Mesendoderm (in vitro differentiated cells): Measurements from ENCODE around the gene IKBIP.

Experiments
- DNase-seq: peaks from one replicate; pipeline ENCODE4 v3.0.0; 2013
- H2AK5ac ChIP-seq: 2 replicates; pipeline ENCODE4 v1.6.1; 2013; ENCODE audit warnings: low read length, inconsistent platforms
- H2BK120ac ChIP-seq: 2 replicates; pipeline ENCODE4 v1.6.1; 2013; ENCODE audit warnings: low read depth, mild to moderate bottlenecking, low read length, moderate library complexity, mixed read lengths
- H2BK15ac ChIP-seq: replicated peaks from 2 replicates; pipeline ENCODE4 v1.6.1; 2013; ENCODE audit warnings: low read depth, mild to moderate bottlenecking, moderate library complexity
- H2BK5ac ChIP-seq: 2 replicates; pipeline ENCODE4 v1.6.1; 2013; ENCODE audit warnings: low read length, inconsistent platforms
- H3K18ac ChIP-seq: 2 replicates; pipeline ENCODE4 v1.6.1; 2013; ENCODE audit warnings: mild to moderate bottlenecking, low read length, mixed read lengths
- H3K23ac ChIP-seq: one replicate; pipeline ENCODE4 v1.6.1; 2013; ENCODE audit warnings: low read length
- H3K27ac ChIP-seq: 2 replicates; pipeline ENCODE4 v1.5.1; 2013; ENCODE audit warnings: low read depth, mild to moderate bottlenecking, inconsistent platforms, low read length, moderate library complexity
- H3K27me3 ChIP-seq: 2 replicates; pipeline ENCODE4 v1.6.1; 2013; ENCODE audit warnings: low read length, control low read depth, mild to moderate bottlenecking, inconsistent platforms; ENCODE audit not compliant: insufficient read depth, poor library complexity
- H3K36me3 ChIP-seq: 2 replicates; pipeline ENCODE4 v1.6.1; 2013; ENCODE audit warnings: low read length, inconsistent platforms; ENCODE audit not compliant: control insufficient read depth, insufficient read depth
- H3K4ac ChIP-seq: one replicate; pipeline ENCODE4 v1.6.1; 2013; ENCODE audit warnings: low read depth, mild to moderate bottlenecking, low read length, moderate library complexity
- H3K4me1 ChIP-seq: 2 replicates; pipeline ENCODE4 v1.6.1; 2013; ENCODE audit warnings: low read depth, low read length, inconsistent platforms; ENCODE audit not compliant: control insufficient read depth
- H3K4me2 ChIP-seq: 2 replicates; pipeline ENCODE4 v1.6.1; 2013; ENCODE audit warnings: low read length
- H3K4me3 ChIP-seq: 2 replicates; pipeline ENCODE4 v1.5.1; 2013; ENCODE audit warnings: mild to moderate bottlenecking, low read length
- H3K56ac ChIP-seq: one replicate; pipeline ENCODE4 v1.6.1; 2013; ENCODE audit warnings: low read length
- H3K79me1 ChIP-seq: 2 replicates; pipeline ENCODE4 v1.6.1; 2013; ENCODE audit warnings: low read length, inconsistent platforms
- H3K79me2 ChIP-seq: 2 replicates; pipeline ENCODE4 v1.6.1; 2013; ENCODE audit warnings: mild to moderate bottlenecking, low read length; ENCODE audit not compliant: control insufficient read depth, insufficient read depth
- H3K9ac ChIP-seq: 2 replicates; pipeline ENCODE4 v1.6.1; 2013; ENCODE audit warnings: low read length, inconsistent platforms
- H4K5ac ChIP-seq: one replicate; pipeline ENCODE4 v1.6.1; 2013; ENCODE audit warnings: low read length
- H4K8ac ChIP-seq: one replicate; pipeline ENCODE4 v1.6.1; 2013; ENCODE audit warnings: low read depth, mild to moderate bottlenecking, control low read depth, low read length, moderate library complexity
- WGBS: extraction: QIAGEN DNeasy Blood & Tissue Kit; methylation state at CpG from one replicate; pipeline ENCODE4 v1.1.7; 2013; ENCODE audit warnings: low lambda C conversion rate, missing lambda C conversion rate; ENCODE audit not compliant: insufficient coverage; ENCODE audit errors: extremely low coverage; 5-methylcytosine and 5-hydroxymethylcytosine counted together

IKBIP gene

DNA sequence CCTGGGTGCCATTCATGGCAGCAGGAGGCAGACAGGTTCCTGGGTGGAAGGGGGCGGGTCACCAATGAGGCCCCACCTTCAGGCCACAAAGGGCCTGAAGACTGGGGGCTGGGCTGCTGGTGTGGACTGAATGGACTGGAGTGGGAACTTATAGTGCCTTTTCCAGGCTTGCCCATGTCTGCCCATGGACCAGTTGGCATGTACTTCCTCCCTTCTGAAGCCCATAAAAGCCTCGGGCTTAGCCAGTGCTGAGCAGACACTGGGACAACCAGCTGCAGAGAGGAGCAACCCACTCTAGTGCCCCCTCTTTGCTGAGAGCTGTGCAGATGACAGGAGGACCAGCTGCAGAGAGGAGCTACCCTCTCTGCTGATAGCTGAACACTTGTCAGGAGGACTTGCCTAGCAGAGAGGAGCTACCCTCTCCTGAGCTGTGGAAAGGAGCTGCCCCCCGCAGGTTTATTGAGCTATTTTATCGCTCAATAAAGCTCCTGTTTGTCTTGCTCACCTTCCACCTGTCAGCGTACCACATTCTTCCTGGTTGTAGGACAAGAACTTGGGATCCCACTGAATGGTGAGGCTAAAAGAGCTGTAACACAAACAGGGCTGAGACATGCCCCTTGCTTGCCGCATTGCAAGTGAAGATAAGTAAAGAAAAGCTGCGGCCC, 34.5 kb upstream of the IKBIP start:
- H3K36me3 ChIP-seq, result peaks cover 3% of the 10 kb centered on the region
- no peak overlapping the region for H3K27ac ChIP-seq
- no peak overlapping the region for H3K4ac ChIP-seq
- H3K4me1 ChIP-seq, result no peaks in the 10 kb centered on the region
- H3K79me1 ChIP-seq, result no peaks in the 10 kb centered on the region
- no peaks in the 10 kb centered on the region for H3K27me3 ChIP-seq
- no peak overlapping the region for H3K4me2 ChIP-seq
- H2AK5ac ChIP-seq, result no peak overlapping the region
- H2BK5ac ChIP-seq, result no peak overlapping the region
- H3K9ac ChIP-seq, result no peak overlapping the region
- no peaks in the 10 kb centered on the region for H3K79me2 ChIP-seq
- DNase-seq, result no peak
- H2BK120ac ChIP-seq, result no peak overlapping the region
- H4K8ac ChIP-seq, result no peak overlapping the region
- no peak overlapping the region for H3K4me3 ChIP-seq
- H3K18ac ChIP-seq, result no peak overlapping the region
- no peak overlapping the region for H3K23ac ChIP-seq
- H4K5ac ChIP-seq, result no peak overlapping the region
- no CpG with 5 or more reads among the region's 7 CpGs for WGBS
- H2BK15ac ChIP-seq, result no peak overlapping the region
- no peak overlapping the region for H3K56ac ChIP-seq

DNA sequence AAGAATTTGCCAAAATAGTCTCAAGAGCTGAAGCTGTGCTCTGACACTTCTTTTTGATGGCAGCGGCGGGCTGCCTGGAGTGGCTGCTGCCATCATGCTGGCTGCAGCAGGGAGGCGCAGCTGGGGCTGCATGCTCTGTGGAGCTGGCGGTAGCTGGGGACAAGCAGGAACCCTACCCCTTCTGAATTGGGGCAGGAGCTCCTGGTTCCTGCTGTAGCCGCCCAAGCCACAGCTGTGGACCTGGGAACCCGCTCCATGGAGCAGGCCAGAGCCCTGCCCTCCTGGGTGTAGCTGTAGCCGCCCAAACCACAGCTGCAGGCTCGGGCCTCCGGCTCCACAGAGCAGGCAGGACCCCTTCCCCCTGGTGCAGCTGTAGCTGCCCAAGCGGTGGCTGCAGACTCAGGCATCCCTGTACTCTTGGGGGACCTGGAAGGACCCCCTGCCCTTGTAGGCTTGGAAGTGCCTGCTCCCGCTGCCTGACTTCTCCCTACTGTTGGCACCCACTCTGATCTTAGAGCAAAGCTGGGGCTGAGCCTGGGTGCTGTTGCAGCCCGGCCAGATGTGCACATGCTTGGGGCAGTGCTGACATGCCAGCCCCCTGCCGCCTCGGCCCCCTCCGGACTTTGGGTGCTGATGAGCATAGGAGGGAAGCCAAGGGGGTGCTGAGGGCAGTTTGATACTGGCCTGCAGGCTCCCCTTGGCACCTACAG, 33.8 kb upstream of the IKBIP start:
- Histone ChIP-seq H3K4ac (no peak overlapping the region), H3K23ac (no peak overlapping the region), H2BK5ac (no peak overlapping the region), H3K36me3 (peaks cover 1% of the 10 kb centered on the region), H3K4me2 (no peak overlapping the region), H3K79me1 (no peaks in the 10 kb centered on the region), H3K4me3 (no peak overlapping the region), H3K56ac (no peak overlapping the region), H4K5ac (no peak overlapping the region), H4K8ac (no peak overlapping the region), H2BK15ac (no peak overlapping the region), H2AK5ac (no peak overlapping the region), H2BK120ac (no peak overlapping the region), H3K18ac (no peak overlapping the region), H3K79me2 (no peaks in the 10 kb centered on the region), H3K27ac (no peak overlapping the region), H3K4me1 (no peaks in the 10 kb centered on the region), H3K9ac (no peak overlapping the region), H3K27me3 (no peaks in the 10 kb centered on the region)
- no peak for DNase-seq
- WGBS, result no CpG with 5 or more reads among the region's 15 CpGs

DNA sequence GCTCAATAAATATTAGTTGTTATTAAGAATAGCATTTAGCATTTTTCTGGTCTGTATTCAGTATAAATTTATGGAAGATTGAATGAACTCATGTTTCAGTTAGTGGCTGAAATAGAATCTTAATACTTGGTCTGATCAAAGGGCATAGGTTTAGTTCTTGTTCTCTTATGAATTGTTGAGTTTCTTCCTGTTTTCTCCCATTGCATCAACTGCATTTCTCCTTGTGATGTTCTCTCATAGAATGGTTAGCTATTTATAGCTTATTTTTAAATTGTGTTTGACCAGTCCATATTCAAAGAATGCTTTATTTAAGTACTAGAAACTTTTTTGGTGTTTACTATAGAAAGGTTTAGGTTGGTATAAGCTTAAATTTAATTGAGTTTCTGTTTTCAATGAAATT, 30.3 kb upstream of the IKBIP start:
- Histone ChIP-seq H3K4me3 (no peak overlapping the region), H3K27ac (no peak overlapping the region), H3K4ac (no peak overlapping the region), H3K79me1 (no peaks in the 10 kb centered on the region), H3K18ac (no peak overlapping the region), H2BK5ac (no peak overlapping the region), H3K4me1 (no peaks in the 10 kb centered on the region), H3K79me2 (no peaks in the 10 kb centered on the region), H3K36me3 (no peaks in the 10 kb centered on the region), H4K8ac (no peak overlapping the region), H3K27me3 (no peaks in the 10 kb centered on the region), H2BK120ac (no peak overlapping the region), H2AK5ac (no peak overlapping the region), H2BK15ac (no peak overlapping the region), H4K5ac (no peak overlapping the region), H3K4me2 (no peak overlapping the region), H3K23ac (no peak overlapping the region), H3K9ac (no peak overlapping the region), H3K56ac (no peak overlapping the region)
- no peak for DNase-seq

DNA sequence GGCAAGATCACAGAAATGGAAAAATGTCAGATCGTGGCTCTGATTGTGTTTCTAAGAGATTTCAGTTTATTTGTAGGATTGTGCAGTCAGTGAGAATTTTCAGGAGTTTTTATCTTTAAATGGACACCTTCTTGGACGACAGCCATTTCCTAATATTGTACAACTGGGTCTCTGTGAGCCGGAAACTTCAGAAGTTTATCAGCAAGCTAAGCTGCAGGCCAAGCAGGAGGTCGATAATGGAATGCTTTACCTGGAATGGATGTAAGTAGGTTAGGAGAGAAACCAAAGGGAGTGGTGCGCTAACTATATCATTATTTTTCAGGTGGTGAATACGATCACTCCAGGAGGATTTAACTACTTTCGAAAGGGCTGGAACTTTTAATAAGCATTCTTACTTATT, 26.9 kb upstream of the IKBIP start:
- Histone ChIP-seq H3K27ac (no peak overlapping the region), H3K27me3 (no peaks in the 10 kb centered on the region), H3K23ac (no peak overlapping the region), H2BK120ac (no peak overlapping the region), H2BK15ac (no peak overlapping the region), H4K5ac (no peak overlapping the region), H2AK5ac (no peak overlapping the region), H3K4me3 (no peak overlapping the region), H3K79me2 (no peaks in the 10 kb centered on the region), H2BK5ac (no peak overlapping the region), H3K9ac (no peak overlapping the region), H3K56ac (no peak overlapping the region), H3K79me1 (no peaks in the 10 kb centered on the region), H3K36me3 (no peaks in the 10 kb centered on the region), H4K8ac (no peak overlapping the region), H3K4me1 (no peaks in the 10 kb centered on the region), H3K4me2 (no peak overlapping the region), H3K18ac (no peak overlapping the region), H3K4ac (no peak overlapping the region)
- WGBS, result no CpG with 5 or more reads among the region's 7 CpGs
- DNase-seq, result no peak

DNA sequence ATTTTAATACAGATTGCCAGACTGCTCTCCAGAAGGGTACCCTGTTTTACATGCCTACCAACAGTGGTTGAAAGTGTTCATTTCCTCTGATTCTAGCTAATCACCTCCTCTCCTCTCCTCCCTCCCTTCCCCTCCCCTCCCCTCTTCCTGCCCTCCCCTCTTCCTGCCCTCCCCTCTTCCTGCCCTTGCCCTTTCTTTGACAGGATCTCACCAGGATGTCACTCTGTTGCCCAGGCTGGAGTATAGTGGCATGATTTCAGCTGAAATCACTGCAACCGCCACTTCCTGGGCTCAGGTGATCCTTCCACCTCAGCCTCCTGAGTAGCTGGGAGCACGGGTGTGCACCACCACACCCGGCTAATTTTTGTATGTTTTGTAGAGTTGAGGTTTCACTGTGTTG, 25.2 kb upstream of the IKBIP start:
- Histone ChIP-seq H4K5ac (no peak overlapping the region), H3K18ac (no peak overlapping the region), H2BK15ac (no peak overlapping the region), H2BK5ac (no peak overlapping the region), H4K8ac (no peak overlapping the region), H3K4me1 (no peaks in the 10 kb centered on the region), H3K79me2 (no peaks in the 10 kb centered on the region), H2BK120ac (no peak overlapping the region), H3K9ac (no peak overlapping the region), H3K56ac (no peak overlapping the region), H3K27me3 (no peaks in the 10 kb centered on the region), H3K79me1 (no peaks in the 10 kb centered on the region), H3K4me3 (no peak overlapping the region), H3K36me3 (no peaks in the 10 kb centered on the region), H3K4me2 (no peak overlapping the region), H3K27ac (no peak overlapping the region), H3K4ac (no peak overlapping the region), H3K23ac (no peak overlapping the region), H2AK5ac (no peak overlapping the region)
- no CpG with 5 or more reads among the region's 3 CpGs for WGBS
- DNase-seq, result no peak

DNA sequence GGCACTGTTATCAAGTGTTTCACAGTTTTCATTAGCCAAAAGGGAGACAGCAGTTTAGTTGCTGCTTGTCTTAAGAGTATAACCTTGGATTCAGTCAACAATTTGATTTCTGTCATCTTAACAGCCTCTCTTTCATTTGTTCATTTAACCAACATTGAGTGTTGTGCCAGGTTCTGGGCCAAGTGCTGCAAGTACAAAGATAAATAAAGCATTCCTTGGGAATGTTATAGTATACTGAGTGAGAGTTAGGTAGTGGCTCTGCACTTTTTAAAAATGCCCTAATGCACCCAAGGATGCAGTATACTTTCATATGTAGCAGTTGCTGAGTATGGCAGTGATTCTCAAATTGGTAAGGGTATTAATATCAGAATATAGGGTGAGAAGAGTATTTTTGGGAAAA, 15.9 kb upstream of the IKBIP start:
- Histone ChIP-seq H3K4me1 (no peaks in the 10 kb centered on the region), H3K79me2 (no peaks in the 10 kb centered on the region), H2AK5ac (no peak overlapping the region), H3K27ac (no peak overlapping the region), H3K27me3 (no peaks in the 10 kb centered on the region), H3K36me3 (peaks cover 2% of the 10 kb centered on the region), H3K23ac (no peak overlapping the region), H2BK5ac (no peak overlapping the region), H3K4me3 (no peak overlapping the region), H3K79me1 (no peaks in the 10 kb centered on the region), H3K9ac (no peak overlapping the region), H3K4me2 (no peak overlapping the region), H3K4ac (no peak overlapping the region), H2BK120ac (no peak overlapping the region), H4K5ac (no peak overlapping the region), H2BK15ac (no peak overlapping the region), H3K18ac (no peak overlapping the region), H4K8ac (no peak overlapping the region), H3K56ac (no peak overlapping the region)
- DNase-seq, result no peak
